ENCODE measurements around the gene KLHDC1. TPM values are rescaled to one million over a fixed set of nuclear protein-coding genes. Genes with fewer than 3 reads are reported as not detected.

KLHDC1 gene
- total and polyA plus RNA-seq, 9 of the 15 experiments (the other 6 are each of a cell fraction or from before 2014, with no cell fraction given), result 0.08 to 0.41 (median 0.18) TPM

- Histone ChIP-seq H3K79me2 (ENCODE audit: control insufficient read depth, insufficient read depth, low read length) (no peaks in the 10 kb centered on the region; the same call in 2 of the 3 replicates), H3K9ac (ENCODE audit: insufficient read depth in 1 of 2, low read depth in 2 of 2, low read length in 2 of 2) (no peak overlapping the region), H3K4me1 (replicated peaks in 1 of 2; ENCODE audit: control insufficient read depth in 2 of 2, insufficient read depth in 2 of 2, low read length in 2 of 2) (no peaks in the 10 kb centered on the region), H3K36me3 (ENCODE audit: control insufficient read depth, insufficient read depth, low read length) (peaks cover 79% of the 10 kb centered on the region; the same call in 2 of the 3 replicates), H4K20me1 (replicated peaks; ENCODE audit: control insufficient read depth, insufficient read depth, low read length) (no peaks in the 10 kb centered on the region), H3K4me3 (no peak overlapping the region), H3K27me3 (ENCODE audit: control insufficient read depth in 2 of 2, insufficient read depth in 2 of 2, low read length in 2 of 2) (no peaks in the 10 kb centered on the region), H3K27ac (ENCODE audit: extremely low read depth, low read depth, low read length) (no peak overlapping the region), H3K9me3 (replicated peaks; ENCODE audit: control insufficient read depth, insufficient read depth, low read depth, low read length) (no peaks in the 10 kb centered on the region), H3K4me2 (ENCODE audit: insufficient read depth, low read length) (no peak overlapping the region), H2AFZ (ENCODE audit: low read depth, low read length) (no peak overlapping the region), H3K9me1 (ENCODE audit: control insufficient read depth, insufficient read depth, low read length) (no peaks in the 10 kb centered on the region)
- peak in 2 of 4 experiments; percentile 12 to 16 for DNase-seq (ENCODE audit: extremely low read depth in 1 of 4, low spot score in 3 of 4)
- TF ChIP-seq GTF3C2 (IDR thresholded peaks at IDR 0.05; ENCODE audit: borderline replicate concordance, extremely low read depth, insufficient read length) (no peak), SMAD1 (IDR thresholded peaks at IDR 0.05; ENCODE audit: low read depth, low read length, partially characterized antibody) (no peak), XRCC3 (IDR thresholded peaks at IDR 0.05) (no peak), EP300 (IDR thresholded peaks at IDR 0.05; ENCODE audit: low read length) (no peak), RFX7 (CRISPR knock-in tag; IDR thresholded peaks at IDR 0.05) (no peak), ZNF354B (CRISPR knock-in tag; IDR thresholded peaks at IDR 0.05) (no peak), NFIX (CRISPR knock-in tag; IDR thresholded peaks at IDR 0.05; ENCODE audit: low read depth) (no peak), MCM3 (IDR thresholded peaks at IDR 0.05) (no peak), OTX1 (CRISPR knock-in tag; IDR thresholded peaks at IDR 0.05) (no peak), WHSC1 (IDR thresholded peaks at IDR 0.05; ENCODE audit: low read length) (no peak), BCL6 (CRISPR knock-in tag; IDR thresholded peaks at IDR 0.05) (no peak), POLR3A (IDR thresholded peaks at IDR 0.05; ENCODE audit: borderline replicate concordance, extremely low read depth, insufficient read depth, insufficient read length) (no peak), NR2C2 (CRISPR knock-in tag; IDR thresholded peaks at IDR 0.05) (no peak), NR2C2 (tag; IDR thresholded peaks at IDR 0.05) (no peak), FUS (optimal IDR thresholded peaks at IDR 0.05; ENCODE audit: low read depth, low read length) (no peak), TSC22D4 (tag; IDR thresholded peaks at IDR 0.05) (no peak), BHLHE40 (IDR thresholded peaks at IDR 0.05; ENCODE audit: low read length) (no peak), U2AF1 (optimal IDR thresholded peaks at IDR 0.05; ENCODE audit: low read depth, low read length) (no peak), NR4A1 (CRISPR knock-in tag; IDR thresholded peaks at IDR 0.05) (no peak), NR4A1 (tag; IDR thresholded peaks at IDR 0.05) (no peak)
- TF ChIP-seq, protein P1, sequence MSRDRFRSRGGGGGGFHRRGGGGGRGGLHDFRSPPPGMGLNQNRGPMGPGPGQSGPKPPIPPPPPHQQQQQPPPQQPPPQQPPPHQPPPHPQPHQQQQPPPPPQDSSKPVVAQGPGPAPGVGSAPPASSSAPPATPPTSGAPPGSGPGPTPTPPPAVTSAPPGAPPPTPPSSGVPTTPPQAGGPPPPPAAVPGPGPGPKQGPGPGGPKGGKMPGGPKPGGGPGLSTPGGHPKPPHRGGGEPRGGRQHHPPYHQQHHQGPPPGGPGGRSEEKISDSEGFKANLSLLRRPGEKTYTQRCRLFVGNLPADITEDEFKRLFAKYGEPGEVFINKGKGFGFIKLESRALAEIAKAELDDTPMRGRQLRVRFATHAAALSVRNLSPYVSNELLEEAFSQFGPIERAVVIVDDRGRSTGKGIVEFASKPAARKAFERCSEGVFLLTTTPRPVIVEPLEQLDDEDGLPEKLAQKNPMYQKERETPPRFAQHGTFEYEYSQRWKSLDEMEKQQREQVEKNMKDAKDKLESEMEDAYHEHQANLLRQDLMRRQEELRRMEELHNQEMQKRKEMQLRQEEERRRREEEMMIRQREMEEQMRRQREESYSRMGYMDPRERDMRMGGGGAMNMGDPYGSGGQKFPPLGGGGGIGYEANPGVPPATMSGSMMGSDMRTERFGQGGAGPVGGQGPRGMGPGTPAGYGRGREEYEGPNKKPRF (IDR thresholded peaks at IDR 0.05; ENCODE audit: low read depth, low read length), result no peak
- no TSS peak for BruUV-seq (replicated peaks)
- no peak for FAIRE-seq
- 92% methylated on average over 4 of the region's 4 CpGs for WGBS (ENCODE audit: insufficient coverage, low coverage, missing lambda C conversion rate)
- POLR2A ChIA-PET, result interaction anchor here (0.6 to 1.8 kb wide), 4 partner anchors 9 to 1573 kb away, joined by 3 to 6 read pairs (median 4); partner anchors contain the start of gene POLE2
- CTCF ChIA-PET (ENCODE audit: low intra/inter-chr PET ratio), result no interaction called here
- ATAC-seq, result peak; percentile 81
- in situ Hi-C loops (cut with MboI), result no loop called here
- intact Hi-C loops (cut with micrococcal nuclease), result no loop called here
Measured at GRCh38 chr14:49677643-49678042, 15.3 kb upstream of the KLHDC1 start.

Measured in K562 (cell line).